SKM-1 treated with dmso at 0.1 percent for 144 hours (cell line): ENCODE data around the gene INAFM2.

Experiments used
- DNase-seq: peaks from one replicate; lab custom pipeline; 2025; ENCODE audit not compliant: unreplicated experiment; lab: John Stamatoyannopoulos, UW

INAFM2 gene

DNA sequence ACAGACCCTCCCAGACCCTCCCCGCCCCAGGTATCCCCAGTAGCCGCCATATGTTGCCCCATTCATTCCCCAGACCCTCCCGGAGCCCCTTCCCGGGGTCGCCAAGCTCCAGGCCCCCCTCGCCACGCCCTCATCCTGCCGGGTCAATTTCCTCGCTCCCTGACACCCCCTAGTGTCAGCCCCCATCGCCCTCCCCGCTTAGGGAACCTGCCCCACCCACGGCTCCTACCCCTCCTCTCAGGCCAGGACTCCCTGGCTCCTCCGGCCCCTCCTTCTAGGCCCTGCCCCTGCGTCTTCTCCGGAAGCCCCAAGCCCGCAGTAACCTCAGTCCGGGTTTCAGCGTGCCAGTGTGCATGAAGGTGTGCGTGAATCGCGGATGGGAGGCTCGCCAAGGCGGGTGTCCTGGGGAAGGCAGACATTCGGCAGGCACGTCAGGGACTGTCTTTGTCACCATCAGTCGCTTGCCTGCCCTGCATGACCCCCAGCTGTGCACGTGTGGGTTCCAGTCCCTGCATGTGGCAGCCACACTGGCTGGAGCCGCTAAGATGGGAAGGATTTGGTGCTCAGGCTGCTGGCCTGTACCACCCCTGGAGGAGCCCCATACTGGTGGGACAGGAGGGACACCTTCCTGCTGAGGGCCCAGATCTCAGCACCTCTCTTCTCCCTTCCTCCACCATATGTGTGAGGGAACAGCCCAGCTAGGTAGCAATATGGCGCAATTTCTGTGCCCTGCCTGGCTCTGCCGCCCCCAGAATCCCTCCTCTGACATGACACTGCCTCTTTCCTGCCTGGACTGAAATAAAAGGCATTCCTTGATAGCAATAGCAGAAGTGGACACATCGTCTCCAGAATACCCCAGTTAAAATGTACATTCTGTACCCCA is 35.2 kb downstream of the INAFM2 start:
- no peak for DNase-seq

DNA sequence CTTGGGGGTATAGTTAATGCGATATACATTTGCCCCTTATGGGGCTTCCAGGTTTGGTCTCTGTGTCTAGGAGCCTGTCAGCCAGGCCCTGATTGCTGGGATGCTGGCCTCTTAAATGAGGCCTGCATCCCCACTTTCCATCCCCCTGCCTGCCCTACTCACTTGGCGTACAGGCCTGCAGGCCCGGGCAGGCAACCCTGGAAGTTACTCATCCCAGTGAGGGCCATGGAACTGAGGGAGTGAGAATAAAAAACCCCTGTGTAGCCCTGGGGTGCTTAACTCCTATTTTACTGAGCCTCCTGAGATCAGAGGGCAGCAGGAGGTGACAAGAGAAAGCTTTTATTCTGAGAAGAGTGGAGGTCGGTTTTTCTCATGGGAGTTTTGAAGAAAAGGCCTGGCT is 36.5 kb downstream of the INAFM2 start:
- no peak for DNase-seq

DNA sequence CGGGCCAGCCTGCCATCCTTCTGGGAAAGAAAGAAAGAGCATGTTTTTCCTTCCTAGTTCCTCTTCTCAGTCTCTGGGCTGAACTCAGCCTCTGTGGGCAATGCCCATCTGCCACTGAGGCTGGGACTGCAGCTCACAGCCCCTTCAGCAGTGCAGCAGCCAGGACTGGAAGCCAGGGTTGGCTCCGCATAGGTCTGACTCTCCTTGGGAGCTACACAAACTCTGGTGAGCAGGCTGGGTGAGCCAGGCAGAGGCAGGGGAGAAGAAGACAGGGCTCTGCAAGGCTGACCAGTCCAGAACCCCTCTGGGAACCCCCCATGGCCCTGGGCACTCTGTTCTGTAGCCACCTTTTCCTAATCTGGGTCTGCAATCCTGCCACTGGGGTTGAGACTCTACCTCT is 38.1 kb downstream of the INAFM2 start:
- no peak for DNase-seq

DNA sequence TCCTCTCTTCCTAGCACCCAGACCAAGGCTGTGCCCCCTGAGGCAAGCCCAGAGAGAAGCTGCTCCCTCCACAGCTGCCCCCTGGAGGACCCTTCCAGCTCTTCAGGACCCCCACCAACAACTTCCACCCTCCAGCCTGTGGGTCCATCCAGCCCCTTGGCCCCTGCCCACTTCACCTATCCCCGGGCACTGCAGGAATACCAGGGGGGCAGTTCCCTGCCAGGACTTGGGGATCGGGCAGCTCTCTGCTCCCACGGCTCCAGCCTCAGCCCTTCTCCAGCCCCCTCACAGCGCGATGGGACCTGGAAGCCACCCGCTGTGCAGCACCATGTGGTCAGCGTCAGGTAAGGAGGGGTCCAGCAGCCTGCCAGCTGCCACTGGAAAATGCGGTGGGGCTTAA is 40.1 kb downstream of the INAFM2 start:
- DNase-seq, result no peak

DNA sequence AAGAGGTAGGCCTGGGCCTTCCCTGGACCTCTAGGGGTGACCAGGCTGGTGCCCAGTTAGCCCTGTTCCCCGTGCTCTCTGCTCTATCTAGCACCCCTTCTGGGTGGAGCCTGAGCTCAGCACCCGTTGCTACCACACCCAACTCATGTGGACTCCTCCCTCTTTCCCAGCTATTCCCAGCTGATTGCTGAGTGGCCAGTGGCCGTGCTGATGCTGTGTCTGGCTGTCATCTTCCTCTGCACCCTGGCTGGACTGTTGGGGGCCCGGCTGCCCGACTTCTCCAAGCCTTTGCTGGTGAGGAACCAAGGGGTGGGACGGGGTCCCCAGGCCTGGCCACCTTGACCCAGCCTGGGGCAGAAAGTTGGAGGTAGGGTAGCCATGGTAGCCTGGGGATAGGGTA is 40.8 kb downstream of the INAFM2 start:
- DNase-seq, result no peak

DNA sequence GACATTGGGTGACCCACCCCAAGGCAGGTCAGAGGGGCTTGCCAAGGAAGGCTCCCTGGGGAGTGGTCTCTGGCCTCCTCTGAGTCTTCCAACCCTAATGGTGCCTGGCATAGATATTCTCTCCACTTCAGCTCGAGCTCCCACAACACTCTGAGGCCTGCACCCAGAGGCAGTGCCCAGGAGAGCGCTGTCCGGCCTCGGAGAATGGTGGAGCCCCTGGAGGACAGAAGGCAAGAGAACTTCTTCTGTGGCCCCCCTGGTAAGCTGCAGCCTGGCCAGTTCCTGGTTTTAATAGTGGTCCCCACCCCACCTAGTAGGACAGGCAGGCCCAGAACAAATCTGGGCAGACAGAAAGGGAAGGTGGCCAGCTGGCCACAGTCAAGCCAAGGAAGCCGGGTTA is 41.5 kb downstream of the INAFM2 start:
- no peak for DNase-seq

DNA sequence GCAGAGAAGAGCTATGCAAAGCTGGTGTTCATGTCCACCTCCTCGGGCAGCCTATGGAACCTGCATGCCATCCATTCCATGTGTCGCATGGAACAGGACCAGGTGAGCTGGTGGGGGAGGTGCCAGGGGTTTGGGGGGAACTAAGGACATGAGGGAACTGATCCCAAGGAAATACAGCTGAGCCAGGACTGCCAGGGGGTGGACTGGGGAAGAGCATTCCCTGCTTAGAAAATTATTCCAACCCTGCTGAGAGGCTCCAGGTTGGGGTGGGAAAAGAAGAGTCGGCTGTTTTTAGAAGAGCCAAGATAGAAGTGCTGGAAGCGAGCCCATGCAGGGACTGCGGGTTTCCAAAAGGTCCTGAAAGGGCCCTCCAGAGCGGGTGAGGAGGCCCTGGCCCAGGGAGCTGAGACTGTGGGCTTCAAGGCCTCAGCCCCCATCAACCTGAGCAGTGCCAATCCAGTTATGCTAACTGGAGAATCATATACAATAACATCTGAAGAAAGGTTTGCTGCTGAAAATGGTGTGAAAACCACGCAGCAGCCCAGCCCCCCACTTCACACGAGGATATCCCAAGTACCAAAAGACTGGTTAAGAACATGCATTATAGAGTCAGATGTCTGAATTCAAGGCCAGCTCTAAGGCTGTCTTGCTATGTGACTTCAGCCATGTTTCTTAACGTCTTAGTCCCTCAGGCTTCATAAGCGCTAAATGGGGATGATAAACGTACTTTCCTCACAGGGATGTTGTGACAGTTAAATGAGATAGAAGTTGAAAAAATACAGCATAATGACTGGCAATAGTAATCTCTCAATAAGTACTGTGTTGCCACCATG is 42.3 kb downstream of the INAFM2 start:
- DNase-seq, result no peak

DNA sequence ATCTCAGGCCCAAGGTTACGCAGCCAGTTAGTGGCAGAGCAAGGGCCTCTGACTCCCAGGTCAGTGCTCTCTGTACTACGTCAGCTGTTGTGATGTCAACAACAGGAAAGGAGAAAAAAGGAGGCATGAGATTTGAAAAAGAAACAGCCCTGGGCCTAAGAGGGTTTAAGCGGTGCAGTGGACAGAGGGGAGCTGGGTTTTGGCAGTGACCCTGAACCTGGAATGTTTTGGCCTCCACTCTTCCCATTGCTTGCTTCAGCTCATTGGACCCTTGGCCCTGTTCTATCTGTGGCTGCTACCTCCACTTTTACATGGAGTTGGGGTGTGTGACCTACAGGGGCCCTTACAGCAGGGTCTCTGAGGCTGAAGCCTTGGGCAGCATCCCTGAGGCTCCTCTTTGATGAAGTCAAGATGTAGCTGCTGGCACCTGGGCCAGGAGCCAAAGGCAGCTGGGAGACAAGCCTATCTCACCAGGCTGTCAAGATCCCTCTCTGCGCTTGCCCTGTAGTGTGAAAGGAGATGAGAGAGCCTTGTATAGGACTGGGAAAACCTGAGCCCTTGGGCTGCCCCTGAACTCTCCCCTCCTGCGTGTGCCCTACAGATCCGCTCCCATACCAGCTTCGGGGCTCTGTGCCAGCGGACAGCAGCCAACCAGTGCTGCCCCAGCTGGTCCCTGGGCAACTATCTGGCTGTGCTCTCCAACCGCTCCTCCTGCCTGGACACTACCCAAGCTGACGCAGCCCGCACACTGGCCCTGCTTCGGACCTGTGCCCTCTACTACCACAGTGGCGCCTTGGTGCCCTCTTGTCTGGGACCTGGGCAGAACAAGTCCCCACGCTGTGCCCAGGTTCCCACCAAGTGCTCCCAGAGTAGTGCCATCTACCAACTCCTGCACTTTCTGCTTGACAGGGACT is 43.2 kb downstream of the INAFM2 start:
- no peak for DNase-seq

DNA sequence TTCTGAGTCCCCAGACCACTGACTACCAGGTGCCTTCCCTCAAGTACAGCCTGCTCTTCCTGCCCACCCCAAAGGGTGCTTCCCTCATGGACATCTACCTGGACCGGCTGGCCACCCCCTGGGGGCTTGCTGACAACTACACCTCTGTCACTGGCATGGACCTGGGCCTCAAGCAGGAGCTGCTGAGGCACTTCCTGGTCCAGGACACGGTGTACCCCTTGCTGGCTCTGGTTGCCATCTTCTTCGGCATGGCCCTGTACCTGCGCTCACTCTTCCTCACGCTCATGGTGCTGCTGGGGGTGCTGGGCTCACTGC is 43.8 kb downstream of the INAFM2 start:
- DNase-seq, result no peak

DNA sequence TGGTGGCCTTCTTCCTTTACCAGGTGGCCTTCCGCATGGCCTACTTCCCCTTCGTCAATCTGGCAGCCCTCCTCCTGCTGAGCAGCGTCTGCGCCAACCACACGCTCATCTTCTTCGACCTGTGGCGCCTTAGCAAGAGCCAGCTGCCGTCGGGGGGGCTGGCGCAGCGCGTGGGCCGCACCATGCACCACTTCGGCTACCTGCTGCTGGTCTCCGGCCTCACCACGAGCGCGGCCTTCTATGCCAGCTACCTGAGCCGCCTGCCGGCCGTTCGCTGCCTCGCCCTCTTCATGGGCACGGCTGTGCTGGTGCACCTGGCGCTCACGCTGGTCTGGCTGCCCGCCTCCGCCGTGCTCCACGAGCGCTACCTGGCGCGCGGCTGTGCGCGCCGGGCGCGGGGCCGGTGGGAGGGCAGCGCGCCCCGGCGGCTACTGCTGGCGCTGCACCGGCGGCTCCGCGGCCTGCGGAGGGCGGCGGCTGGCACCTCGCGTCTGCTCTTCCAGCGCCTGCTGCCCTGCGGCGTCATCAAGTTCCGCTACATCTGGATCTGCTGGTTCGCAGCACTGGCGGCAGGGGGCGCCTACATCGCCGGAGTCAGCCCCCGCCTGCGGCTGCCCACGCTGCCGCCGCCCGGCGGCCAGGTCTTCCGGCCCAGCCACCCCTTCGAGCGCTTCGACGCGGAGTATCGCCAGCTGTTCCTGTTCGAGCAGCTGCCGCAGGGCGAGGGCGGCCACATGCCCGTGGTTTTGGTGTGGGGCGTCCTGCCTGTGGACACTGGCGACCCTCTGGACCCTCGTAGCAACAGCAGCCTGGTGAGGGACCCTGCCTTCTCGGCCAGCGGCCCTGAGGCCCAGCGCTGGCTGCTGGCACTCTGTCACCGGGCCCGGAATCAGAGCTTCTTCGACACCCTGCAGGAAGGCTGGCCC is 44.5 kb downstream of the INAFM2 start:
- peak; percentile 93 for DNase-seq

DNA sequence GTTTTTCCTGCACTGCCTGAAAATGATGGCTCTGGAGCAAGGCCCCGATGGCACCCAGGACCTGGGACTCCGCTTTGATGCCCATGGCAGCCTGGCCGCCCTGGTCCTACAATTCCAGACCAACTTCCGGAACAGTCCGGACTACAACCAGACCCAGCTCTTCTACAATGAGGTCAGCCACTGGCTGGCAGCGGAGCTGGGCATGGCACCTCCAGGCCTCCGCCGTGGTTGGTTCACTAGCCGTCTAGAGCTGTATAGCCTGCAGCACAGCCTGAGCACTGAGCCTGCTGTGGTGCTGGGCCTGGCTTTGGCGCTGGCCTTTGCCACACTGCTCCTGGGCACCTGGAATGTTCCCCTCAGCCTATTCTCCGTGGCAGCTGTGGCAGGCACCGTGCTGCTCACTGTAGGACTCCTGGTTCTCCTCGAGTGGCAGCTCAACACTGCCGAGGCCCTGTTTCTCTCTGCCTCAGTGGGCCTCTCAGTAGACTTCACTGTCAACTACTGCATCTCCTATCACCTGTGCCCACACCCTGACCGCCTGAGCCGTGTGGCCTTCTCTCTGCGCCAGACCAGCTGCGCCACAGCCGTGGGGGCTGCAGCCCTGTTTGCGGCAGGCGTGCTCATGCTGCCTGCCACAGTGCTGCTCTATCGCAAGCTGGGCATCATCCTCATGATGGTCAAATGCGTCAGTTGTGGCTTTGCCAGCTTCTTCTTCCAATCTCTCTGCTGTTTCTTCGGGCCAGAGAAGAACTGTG is 45.4 kb downstream of the INAFM2 start:
- DNase-seq, result no peak

DNA sequence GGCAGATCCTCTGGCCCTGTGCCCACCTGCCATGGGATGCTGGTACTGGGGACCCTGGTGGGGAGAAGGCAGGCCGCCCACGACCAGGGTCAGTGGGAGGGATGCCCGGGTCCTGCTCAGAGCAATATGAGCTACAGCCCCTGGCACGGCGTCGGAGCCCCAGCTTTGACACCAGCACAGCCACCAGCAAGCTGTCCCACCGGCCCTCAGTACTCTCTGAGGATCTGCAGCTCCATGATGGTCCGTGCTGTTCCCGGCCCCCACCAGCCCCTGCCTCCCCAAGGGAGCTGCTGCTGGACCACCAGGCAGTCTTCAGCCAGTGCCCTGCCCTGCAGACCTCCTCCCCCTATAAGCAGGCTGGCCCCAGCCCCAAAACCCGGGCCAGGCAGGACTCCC is 46.0 kb downstream of the INAFM2 start:
- DNase-seq, result no peak

DNA sequence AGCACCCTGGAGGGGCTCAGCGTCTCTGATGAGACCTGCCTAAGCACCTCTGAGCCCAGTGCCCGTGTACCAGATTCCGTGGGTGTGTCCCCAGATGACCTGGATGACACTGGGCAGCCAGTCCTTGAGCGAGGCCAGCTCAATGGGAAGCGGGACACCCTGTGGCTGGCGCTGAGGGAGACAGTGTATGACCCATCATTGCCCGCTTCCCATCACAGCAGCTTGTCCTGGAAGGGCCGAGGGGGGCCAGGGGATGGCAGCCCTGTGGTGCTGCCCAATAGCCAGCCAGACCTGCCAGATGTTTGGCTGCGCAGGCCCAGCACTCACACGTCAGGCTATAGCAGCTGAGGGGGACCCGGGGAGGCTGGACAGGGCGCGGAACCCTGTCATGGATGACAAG is 46.5 kb downstream of the INAFM2 start:
- no peak for DNase-seq

DNA sequence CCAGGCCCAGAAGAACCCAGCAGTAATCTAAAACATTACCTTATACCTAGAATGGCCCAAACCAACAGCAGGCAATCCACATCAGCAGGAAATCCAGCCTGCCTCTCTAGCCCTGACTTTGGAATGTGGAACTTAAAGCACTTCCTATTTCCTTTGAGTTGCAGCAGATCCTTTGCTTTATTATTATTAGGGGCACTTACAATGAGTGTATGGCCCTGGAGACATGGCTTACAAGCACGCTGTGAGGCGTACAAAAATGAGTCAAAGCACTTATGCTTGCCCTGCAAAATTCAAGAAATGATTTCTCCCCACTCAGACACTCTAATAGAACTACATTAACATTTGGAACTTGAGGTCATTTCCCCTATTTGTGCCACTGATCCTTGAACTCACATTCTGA is 49.5 kb downstream of the INAFM2 start:
- DNase-seq, result no peak
